CD4-positive, alpha-beta T cell treated with Interleukin-15 for 1 hour (primary cell): ENCODE results near the gene GCC2.
"Not testable (repeated sequence)": the region's sequence is repeated elsewhere in the genome, so short reads cannot be mapped to it uniquely, and the experiment has no call there.

Experiments used
- DNase-seq: peaks from one replicate; pipeline ENCODE4 v3.0.0-alpha.2; 2020

GCC2 gene

DNA sequence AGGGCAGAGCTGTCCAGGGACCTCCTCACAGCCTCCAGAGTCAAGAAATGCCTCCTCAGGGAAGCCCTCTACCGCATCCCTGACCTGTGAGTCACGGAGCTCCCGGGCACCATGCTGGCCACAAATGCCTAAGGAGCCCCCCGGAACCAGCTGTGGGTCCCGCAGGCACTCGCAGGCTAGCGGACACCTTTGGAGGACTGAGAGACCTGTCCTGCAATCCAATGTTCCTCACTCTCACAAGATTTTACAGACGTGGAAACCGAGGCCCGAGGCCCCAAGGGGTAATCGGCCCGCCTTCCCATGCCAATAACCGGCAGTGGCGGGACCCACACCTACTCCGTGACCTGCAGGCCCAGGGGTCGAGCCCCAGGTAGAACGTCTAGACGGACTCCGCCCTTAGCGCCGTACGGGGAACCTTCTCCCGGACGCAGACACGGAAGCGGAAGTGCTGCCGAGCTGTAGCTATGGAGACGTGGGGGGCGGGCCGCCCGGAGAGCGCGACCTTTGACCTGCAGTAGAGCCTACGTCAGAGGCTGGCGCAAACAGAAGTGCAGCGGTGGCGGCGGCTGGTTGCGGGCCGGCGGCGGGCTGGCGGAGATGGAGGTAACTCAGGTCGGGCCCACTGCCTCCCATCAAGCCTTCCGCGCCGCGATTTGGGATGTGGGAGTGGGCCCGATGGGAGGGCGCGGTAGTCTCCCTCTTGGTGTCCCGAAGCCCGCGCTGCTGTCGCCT, at the start of gene GCC2:
Gene GCC2 (plus strand): TSS at position 529 of the 732 bp plus-strand sequence. CDS start 69 bp downstream, at position 598.
- peak; percentile 96 for DNase-seq

DNA sequence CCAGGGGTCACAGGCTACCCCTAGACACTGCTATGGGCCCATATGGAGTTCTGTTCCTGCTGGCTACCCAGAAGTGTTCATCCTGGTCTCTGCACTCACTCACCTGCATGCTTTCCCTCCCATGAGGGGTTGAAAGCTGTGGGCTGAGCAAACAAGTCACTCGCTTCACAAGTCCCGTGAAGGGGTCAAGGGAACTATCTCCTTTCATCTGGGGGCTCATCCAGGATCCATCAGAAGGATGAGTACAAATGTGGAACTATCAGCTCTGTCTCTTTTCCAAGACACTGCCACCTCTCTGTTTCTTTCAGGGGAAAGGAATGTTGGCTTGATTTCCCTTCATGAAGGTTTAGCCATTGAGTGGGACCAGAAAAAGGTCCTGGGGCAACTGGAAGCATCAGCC, 49.5 kb upstream of the GCC2 start:
- no peak for DNase-seq

DNA sequence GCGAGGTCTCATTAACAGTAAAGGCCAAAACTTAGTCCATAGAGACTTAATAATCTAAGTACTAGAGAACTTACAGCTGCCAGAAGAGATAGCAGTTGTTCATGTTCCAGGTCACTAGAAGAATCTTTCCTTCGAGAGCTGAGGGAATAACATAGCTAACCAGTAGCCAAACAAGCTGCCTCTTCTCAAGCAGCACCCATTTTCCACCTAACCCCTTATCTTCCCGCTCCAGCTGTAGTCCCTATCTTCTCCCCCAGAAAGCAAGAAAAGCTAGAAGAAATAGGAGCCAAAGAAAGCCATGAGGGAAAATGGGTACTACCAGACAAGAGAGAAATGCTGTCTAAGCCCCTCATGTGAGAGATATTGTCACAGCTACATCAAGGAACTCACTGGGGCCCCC, 47.2 kb upstream of the GCC2 start:
- DNase-seq = no peak

GRCh38 chr2:108403494-108403893, 45.5 kb upstream of the GCC2 start:
- no peak for DNase-seq

- no peak for DNase-seq
Observed at GRCh38 chr2:108404784-108405397, 44.1 kb upstream of the GCC2 start.

GRCh38 chr2:108407864-108408729, 40.9 kb upstream of the GCC2 start:
- no peak for DNase-seq

GRCh38 chr2:108409768-108410167, 39.2 kb upstream of the GCC2 start:
- no peak for DNase-seq

GRCh38 chr2:108412995-108413710, 35.9 kb upstream of the GCC2 start:
- DNase-seq = no peak

GRCh38 chr2:108413711-108414095, 35.3 kb upstream of the GCC2 start:
- DNase-seq = no peak

DNA sequence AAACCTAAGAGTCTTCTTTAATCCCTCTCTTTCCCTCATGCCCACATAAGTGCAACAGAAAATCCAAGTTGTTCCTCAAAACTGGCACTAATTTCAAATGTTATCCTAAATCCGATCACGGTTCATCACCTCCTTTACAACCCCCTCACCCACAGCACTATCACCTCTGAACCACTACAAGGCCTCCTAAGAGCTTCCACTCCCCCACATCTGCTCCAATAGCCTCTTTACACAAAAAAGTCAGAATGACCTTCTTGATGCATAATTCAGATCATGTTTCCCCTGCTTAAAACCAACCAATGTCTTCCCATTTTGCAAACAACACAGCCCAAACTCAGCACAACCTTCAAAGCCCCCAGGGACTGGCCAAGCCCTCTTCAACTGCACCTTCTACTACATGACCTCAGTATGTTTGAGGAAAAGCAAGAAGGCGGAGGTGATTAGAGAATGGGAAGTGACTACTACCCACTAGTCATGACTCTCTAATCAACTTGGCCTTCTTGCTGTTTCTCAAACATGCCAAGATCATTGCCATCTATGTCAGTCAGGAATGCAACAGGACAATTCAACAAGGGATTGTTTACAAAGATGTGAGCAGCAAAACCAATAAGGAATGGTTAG, 34.6 kb upstream of the GCC2 start:
- no peak for DNase-seq

- no peak for DNase-seq
Observed at GRCh38 chr2:108414945-108415344, 34.1 kb upstream of the GCC2 start.

- no peak for DNase-seq
Observed at GRCh38 chr2:108417254-108417653, 31.8 kb upstream of the GCC2 start.

- DNase-seq = no peak
Observed at GRCh38 chr2:108418416-108418815, 30.6 kb upstream of the GCC2 start.

GRCh38 chr2:108423067-108423466, 25.9 kb upstream of the GCC2 start:
- no peak for DNase-seq

GRCh38 chr2:108423502-108424251, 25.3 kb upstream of the GCC2 start:
- no peak for DNase-seq

- no peak for DNase-seq
Observed at GRCh38 chr2:108428286-108429009, 20.6 kb upstream of the GCC2 start.

DNA sequence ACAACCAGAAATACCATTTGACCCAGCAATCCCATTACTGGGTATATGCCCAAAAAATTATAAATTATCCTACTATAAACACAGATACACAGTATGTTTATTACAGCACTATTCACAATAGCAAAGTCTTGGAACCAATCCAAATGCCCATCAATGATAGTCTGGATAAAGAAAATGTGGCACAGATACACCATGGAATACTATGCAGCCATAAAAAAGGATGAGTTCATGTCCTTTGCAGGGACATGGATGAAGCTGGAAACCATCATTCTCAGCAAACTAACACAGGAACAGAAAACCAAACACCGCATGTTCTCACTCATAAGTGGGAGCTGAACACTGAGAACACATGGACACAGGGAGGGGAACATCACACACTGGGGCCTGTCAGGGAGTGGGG, 13.4 kb upstream of the GCC2 start:
- DNase-seq = not testable (repeated sequence)

GRCh38 chr2:108436976-108437375, 12.0 kb upstream of the GCC2 start:
- no peak for DNase-seq

- no peak for DNase-seq
Observed at GRCh38 chr2:108441712-108442111, 7.3 kb upstream of the GCC2 start.

- DNase-seq = no peak
Observed at GRCh38 chr2:108444941-108445840, 3.8 kb upstream of the GCC2 start.
